HG03432 (cell line): Measurements from ENCODE around the gene SLC2A10.

Source experiments
- ATAC-seq: cut with Tn5 transposase; IDR thresholded peaks from one replicate; pipeline ENCODE4 v1.9.1; 2021; ENCODE audit warnings: mild to moderate bottlenecking, moderate library complexity; ENCODE audit not compliant: unreplicated experiment

SLC2A10 gene

GRCh38 chr20:46701986-46702385, 7.5 kb upstream of the SLC2A10 start:
- no peak for ATAC-seq

GRCh38 chr20:46702447-46703203, 6.8 kb upstream of the SLC2A10 start:
- no peak for ATAC-seq

GRCh38 chr20:46703435-46703834, 6.0 kb upstream of the SLC2A10 start:
- no peak for ATAC-seq

GRCh38 chr20:46704714-46705377, 4.6 kb upstream of the SLC2A10 start:
- ATAC-seq = no peak

GRCh38 chr20:46705378-46705729, 4.1 kb upstream of the SLC2A10 start:
- ATAC-seq = no peak

- ATAC-seq = no peak
Measured at GRCh38 chr20:46706242-46706641, 3.2 kb upstream of the SLC2A10 start.

GRCh38 chr20:46708172-46708860, 1.1 kb upstream of the SLC2A10 start:
- no peak for ATAC-seq

- no peak for ATAC-seq
Measured at GRCh38 chr20:46709055-46709458, 392 bp upstream of the SLC2A10 start.

- no peak for ATAC-seq
Measured at GRCh38 chr20:46710153-46710913, 884 bp downstream of the SLC2A10 start.

GRCh38 chr20:46712056-46712636, 2.7 kb downstream of the SLC2A10 start:
- no peak for ATAC-seq

GRCh38 chr20:46713957-46714834, 4.7 kb downstream of the SLC2A10 start:
- no peak for ATAC-seq

- no peak for ATAC-seq
Measured at GRCh38 chr20:46715292-46715756, 5.9 kb downstream of the SLC2A10 start.

- ATAC-seq = no peak
Measured at GRCh38 chr20:46717818-46718541, 8.5 kb downstream of the SLC2A10 start.

GRCh38 chr20:46720019-46720418, 10.6 kb downstream of the SLC2A10 start:
- ATAC-seq = no peak

GRCh38 chr20:46720776-46721425, 11.5 kb downstream of the SLC2A10 start:
- ATAC-seq = no peak

- no peak for ATAC-seq
Measured at GRCh38 chr20:46721476-46721875, 12.0 kb downstream of the SLC2A10 start.

GRCh38 chr20:46722450-46722849, 13.0 kb downstream of the SLC2A10 start:
- no peak for ATAC-seq

GRCh38 chr20:46723039-46723438, 13.6 kb downstream of the SLC2A10 start:
- no peak for ATAC-seq
